HG02623 (cell line): Measurements from ENCODE around the gene ARHGAP6.

Experiments
- ATAC-seq: cut with Tn5 transposase; IDR thresholded peaks from one replicate; pipeline ENCODE4 v1.9.1; 2021; ENCODE audit warnings: moderate library complexity; ENCODE audit not compliant: unreplicated experiment

Gene ARHGAP6

DNA sequence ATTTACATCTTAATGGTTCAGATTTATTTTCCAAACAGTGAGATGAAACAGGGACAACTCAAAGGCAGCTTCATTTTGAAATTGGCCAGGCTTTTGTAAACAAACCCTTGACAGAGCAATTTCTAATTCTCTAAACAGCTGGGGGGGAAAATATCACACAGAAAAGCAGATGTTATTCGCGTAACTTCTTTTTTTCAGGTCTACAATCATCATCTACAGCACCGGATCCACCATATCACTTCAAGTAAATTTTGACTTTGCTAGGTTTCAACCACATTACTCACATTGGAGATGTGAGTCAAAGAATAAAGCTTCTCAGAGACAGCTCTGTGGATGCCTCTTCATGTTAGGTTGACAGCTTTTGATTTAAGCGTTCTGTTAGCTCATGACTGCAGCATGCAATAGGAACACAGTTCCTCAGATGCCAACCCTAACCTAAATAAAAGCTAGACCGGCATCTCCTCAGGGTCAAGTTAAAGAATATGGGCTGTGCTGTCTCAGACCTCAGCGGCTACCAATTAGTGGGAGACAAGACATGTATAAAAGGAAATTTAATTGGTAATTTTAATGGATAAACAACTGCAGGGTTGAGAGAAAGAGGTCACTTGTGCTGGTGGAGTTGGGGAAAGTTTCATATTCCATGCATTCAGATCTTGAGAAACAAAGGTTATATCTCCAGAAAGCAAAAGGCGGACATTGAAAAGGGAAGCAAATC, 345.8 kb downstream of the ARHGAP6 start:
- ATAC-seq, result no peak

DNA sequence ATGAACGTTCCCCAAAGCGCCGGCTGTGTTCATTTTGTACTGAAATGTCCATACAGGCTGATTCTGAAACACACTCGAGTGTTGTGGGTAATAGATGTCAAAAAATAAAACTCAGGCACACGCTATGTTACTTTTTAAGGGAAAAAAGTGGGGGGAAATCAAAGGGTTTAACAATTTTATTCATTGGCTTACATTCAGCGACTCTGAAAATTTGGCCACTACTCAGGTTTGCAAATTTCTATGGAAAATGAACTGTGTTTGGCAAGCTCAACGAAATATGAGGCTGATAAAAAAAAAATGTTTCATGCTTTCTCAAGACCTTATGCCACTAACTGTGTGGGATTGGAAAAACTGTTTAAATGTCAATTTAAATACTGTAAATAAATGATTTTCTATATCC, 354.0 kb downstream of the ARHGAP6 start:
- ATAC-seq, result no peak

GRCh38 chrX:11309220-11309619, 356.5 kb downstream of the ARHGAP6 start:
- ATAC-seq, result no peak

GRCh38 chrX:11305641-11306040, 360.1 kb downstream of the ARHGAP6 start:
- no peak for ATAC-seq

- ATAC-seq, result no peak
Measured at GRCh38 chrX:11304829-11305228, 360.9 kb downstream of the ARHGAP6 start.

DNA sequence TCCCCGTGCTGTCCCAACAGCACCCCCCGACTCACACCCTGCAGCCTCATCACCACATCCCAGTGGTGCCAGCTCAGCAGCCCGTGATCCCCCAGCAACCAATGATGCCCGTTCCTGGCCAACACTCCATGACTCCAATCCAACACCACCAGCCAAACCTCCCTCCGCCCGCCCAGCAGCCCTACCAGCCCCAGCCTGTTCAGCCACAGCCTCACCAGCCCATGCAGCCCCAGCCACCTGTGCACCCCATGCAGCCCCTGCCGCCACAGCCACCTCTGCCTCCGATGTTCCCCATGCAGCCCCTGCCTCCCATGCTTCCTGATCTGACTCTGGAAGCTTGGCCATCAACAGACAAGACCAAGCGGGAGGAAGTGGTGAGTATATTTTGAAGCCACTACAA, 367.1 kb downstream of the ARHGAP6 start:
- ATAC-seq, result no peak

- no peak for ATAC-seq
Measured at GRCh38 chrX:11296051-11296450, 369.7 kb downstream of the ARHGAP6 start.

DNA sequence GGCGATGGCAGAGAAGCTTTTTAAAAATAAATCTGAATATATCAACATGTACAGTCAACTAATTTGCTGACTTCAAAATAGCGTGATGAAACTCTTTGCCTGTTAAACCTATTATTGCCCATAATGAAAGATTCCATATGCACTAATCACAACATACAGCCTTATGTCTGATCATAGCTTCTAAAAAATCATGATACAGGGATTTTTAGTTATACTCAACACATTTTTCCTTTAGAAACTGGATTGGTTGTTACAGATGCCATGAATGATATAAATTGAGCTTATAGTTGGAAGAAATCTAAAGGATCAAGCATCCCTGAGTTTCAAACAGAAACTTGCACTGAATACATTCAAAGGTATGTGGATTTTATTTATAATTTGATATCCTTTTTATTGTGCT, 372.6 kb downstream of the ARHGAP6 start, which contains the start of gene AMELX:
Gene AMELX, plus strand, starts transcription at position 301 of the 400 bp plus-strand sequence. CDS start 1,376 bp downstream, outside the sequence.
- no peak for ATAC-seq

DNA sequence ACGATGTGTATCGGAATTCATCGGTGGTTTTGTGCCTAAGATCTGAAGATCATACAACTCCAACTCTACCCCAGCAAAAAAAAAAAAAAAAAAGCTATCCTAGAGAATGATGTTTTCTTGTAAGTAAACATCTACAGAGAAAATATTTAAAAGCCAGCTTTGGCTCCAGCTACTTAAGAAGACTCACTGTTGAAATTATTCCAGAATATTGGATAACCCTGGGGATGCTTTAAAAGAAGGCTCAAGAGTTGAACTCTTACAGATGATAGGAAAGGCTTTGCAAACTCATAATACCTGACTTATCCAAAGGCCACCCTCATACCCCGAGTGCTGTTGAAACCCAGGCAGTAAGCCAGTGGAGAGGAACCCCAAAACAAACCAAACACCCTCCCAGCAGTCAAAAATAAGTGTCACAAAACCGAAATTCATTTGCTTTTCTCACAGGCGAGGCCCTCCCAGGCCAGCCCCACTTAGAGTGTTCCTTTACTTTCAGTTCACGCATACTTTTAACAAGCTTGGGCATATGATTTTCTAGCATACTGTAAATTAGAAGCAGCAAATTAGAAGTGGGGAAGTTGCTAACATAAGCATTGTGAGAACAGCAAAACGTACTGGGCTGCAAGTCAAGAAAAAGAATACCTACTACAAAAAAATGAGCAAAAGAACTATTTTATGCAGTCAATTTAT, 375.2 kb downstream of the ARHGAP6 start:
- no peak for ATAC-seq

DNA sequence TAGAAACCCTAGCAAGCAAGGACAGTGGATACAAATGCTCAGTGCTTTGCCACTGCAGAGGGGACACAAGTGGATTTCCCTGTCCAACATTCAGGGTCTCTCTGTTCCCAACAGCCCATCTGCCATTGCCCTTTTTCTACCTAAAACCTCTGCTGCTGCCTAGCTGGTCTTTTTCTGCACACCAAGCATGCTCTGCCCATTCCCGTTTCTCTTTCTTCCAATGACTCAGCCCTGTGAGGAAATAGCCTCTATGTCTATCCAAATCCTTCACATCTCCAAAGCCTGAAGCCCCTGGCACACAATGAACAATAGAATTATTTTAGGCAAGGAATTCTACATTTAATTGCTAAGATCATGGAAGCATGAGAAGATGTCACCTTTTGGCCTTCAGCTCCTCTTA, 378.2 kb downstream of the ARHGAP6 start:
- ATAC-seq, result no peak

DNA sequence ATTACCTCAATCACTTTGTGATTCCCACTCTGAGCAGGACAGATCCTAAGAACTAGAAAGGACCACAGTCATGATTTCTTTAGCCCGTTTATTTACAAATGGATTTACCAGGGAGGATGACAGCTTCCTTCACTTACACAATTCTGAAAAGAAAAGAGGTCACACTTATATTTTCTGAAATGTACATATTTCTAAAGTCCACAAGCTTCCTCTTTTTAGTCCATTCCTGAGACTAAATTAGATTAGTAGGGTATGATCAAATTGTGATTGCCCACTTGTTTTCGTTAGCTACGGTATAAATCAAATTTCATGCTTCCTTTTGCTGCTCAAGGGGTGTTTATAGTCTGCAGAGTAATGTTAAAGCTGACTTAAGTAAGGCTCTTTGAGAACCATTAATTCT, 380.1 kb downstream of the ARHGAP6 start:
- no peak for ATAC-seq

DNA sequence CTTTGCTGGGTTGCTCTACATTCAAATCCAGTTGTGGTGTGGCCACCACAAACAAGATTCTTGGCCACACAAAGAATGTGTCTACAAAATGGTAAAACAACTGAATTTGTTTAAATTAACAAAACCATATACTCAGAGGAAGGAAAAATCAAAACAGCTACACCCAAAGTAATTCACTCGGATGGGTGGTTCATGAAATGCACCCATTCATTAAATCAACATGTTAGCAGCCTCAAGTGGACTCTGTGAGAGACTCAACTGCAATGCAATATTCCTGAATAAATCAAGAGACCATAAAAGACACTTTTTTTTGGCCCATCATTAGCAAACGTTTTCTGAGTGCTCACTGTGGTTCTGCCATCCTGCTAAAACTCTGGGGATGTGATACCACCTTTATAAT, 383.7 kb downstream of the ARHGAP6 start:
- no peak for ATAC-seq

GRCh38 chrX:11273544-11273943, 392.2 kb downstream of the ARHGAP6 start:
- no peak for ATAC-seq

DNA sequence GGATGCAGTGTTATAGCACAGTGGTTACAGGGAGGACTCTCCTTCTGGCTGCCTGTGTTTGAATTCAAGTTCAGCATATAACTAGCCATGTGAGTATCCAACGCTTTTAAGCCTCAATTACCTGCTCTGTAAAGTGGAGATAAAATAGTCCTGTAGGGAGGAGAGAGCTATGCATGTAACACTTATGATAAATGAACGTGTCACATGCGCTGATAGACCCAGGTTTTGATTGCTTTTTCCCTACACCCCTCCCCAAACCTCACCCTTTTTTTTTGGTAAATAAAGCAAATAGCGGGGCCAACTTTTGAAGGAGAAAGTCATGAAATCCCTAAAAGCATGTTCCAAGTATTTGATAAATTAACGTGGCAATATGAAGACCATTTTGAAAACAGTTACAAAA, 392.9 kb downstream of the ARHGAP6 start:
- ATAC-seq, result no peak

DNA sequence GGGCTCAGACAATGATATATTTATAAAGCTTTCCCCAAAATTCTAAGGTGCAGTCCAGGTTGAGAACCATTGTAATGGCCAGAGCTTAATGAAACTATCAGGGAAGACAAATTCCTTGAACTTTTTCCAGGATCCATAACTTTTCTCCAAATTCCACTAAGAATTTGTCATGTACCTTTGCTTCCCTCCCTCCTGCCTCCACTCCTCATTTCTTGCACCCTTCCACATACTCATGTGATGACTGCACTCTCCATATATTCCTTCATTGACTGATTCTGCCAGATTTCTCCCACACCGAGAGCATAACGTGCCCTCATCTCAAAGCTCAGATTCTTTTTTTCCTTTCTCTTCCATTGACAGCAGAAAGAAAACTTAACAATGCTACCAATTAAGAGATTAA, 393.4 kb downstream of the ARHGAP6 start:
- no peak for ATAC-seq

DNA sequence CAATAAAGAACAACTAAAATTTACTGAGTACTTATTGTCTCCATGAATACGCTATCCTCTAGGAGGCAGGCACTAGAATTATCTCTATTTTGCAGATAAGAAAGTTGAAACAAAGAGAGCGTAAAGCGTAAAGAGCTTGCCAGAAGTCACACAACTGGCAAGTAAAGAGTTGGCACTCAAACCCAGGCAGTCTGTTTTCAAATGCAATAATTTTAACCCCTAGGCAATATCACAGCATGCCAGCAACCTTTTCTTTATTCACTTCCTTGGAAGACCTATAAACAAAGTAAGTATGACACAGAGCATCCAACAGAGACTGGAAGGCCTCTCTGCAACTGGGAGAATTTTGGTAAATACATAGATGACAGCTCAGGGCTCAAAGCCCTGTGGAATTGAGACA, 395.7 kb downstream of the ARHGAP6 start:
- ATAC-seq, result no peak

- no peak for ATAC-seq
Measured at GRCh38 chrX:11269006-11269405, 396.7 kb downstream of the ARHGAP6 start.

GRCh38 chrX:11267425-11267824, 398.3 kb downstream of the ARHGAP6 start:
- no peak for ATAC-seq

DNA sequence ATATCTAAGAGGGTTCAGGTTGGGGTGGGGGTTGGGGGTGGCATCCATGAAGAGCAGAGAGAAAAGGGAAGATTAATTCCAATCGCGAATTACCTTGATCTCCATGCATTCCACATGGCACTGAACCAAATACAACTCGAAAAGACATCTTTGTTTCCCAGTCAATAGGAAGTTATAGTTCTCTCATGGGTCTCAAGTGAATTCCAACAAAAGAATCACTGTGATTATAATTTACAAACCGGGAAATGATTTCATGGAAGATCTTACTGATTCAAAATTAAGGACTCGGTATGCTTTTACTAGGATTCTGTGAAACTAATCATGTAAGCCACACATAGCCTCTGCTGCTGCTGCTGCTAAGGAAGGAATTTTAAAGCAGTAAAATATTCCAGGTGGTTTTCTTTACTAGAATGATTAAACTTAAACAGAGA, 399.1 kb downstream of the ARHGAP6 start:
- no peak for ATAC-seq

- no peak for ATAC-seq
Measured at GRCh38 chrX:11265352-11265751, 400.4 kb downstream of the ARHGAP6 start.

DNA sequence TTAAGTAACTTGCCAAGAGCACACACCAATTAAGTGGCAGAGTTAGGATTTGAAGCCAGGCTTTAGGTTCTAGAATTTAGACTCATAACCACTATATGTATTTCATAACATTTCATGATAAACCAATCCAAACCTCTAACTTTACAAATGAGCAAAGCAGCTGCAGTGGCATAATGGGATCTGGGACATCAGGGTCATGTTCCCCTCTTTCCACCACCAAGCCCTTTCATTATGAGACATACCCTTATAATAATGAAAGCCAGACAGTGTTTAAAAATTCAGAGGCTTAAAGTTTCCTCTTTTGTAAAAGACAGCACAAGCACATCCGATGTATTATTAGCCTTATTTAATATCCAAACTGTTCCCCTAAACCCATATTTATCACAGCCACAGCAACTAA, 400.8 kb downstream of the ARHGAP6 start:
- ATAC-seq, result no peak

- no peak for ATAC-seq
Measured at GRCh38 chrX:11261260-11261659, 404.5 kb downstream of the ARHGAP6 start.

GRCh38 chrX:11259437-11259836, 406.3 kb downstream of the ARHGAP6 start:
- no peak for ATAC-seq
